Smooth muscle cell (in vitro differentiated cells): ENCODE results near the gene SIKE1. TPM values are rescaled to one million over a fixed set of nuclear protein-coding genes. Genes with fewer than 3 reads are reported as not detected.
"Not testable (repeated sequence)": the region's sequence is repeated elsewhere in the genome, so short reads cannot be mapped to it uniquely, and the experiment has no call there.

Source experiments
- DNase-seq: peaks from one replicate; lab custom pipeline; 2025; ENCODE audit not compliant: unreplicated experiment; lab: John Stamatoyannopoulos, UW
- H2AFZ ChIP-seq: fragments of 200-600 bp; sonication (generic); 2 replicates; pipeline ENCODE4 v1.6.0; 2016; ENCODE audit warnings: antibody characterized with exemption, low read depth, mild to moderate bottlenecking
- H3F3A ChIP-seq: fragments of 200-600 bp; sonication (generic); 2 replicates; pipeline ENCODE4 v1.6.0; 2017; ENCODE audit warnings: antibody characterized with exemption, low read depth
- H3K27ac ChIP-seq: fragments of 200-600 bp; sonication (generic); 2 replicates; pipeline ENCODE4 v1.5.1; 2016; ENCODE audit warnings: low read depth, mild to moderate bottlenecking
- H3K27me3 ChIP-seq: fragments of 200-600 bp; sonication (generic); 2 replicates; pipeline ENCODE4 v1.6.1; 2016; ENCODE audit warnings: low read depth, mild to moderate bottlenecking
- H3K36me3 ChIP-seq: fragments of 200-600 bp; sonication (generic); 2 replicates; pipeline ENCODE4 v1.5.1; 2016; ENCODE audit warnings: low read depth
- H3K4me1 ChIP-seq: fragments of 200-600 bp; sonication (generic); 2 replicates; pipeline ENCODE4 v1.5.1; 2016; ENCODE audit warnings: low read depth
- H3K4me2 ChIP-seq: fragments of 200-600 bp; sonication (generic); 2 replicates; pipeline ENCODE4 v1.6.0; 2016; ENCODE audit warnings: mild to moderate bottlenecking
- H3K4me3 ChIP-seq: fragments of 200-600 bp; sonication (generic); 2 replicates; pipeline ENCODE4 v1.5.1; 2016; ENCODE audit warnings: mild to moderate bottlenecking
- H3K79me2 ChIP-seq: fragments of 200-600 bp; sonication (generic); 2 replicates; pipeline ENCODE4 v1.6.0; 2016; ENCODE audit warnings: low read depth, mild to moderate bottlenecking
- H3K9ac ChIP-seq: fragments of 200-600 bp; sonication (generic); 2 replicates; pipeline ENCODE4 v1.6.0; 2016; ENCODE audit warnings: low read depth
- H3K9me3 ChIP-seq: fragments of 200-600 bp; sonication (generic); replicated peaks from 2 replicates; pipeline ENCODE4 v1.5.1; 2016; ENCODE audit warnings: low read depth
- H4K20me1 ChIP-seq: fragments of 200-600 bp; sonication (generic); 2 replicates; pipeline ENCODE4 v1.6.0; 2016; ENCODE audit warnings: low read depth
- WGBS: methylation state at CpG from one replicate; pipeline ENCODE4 v1.1.7; 2016; ENCODE audit warnings: low lambda C conversion rate; 5-methylcytosine and 5-hydroxymethylcytosine counted together
- polyA plus RNA-seq: library from polyadenylated mRNA; unstranded; fragments of >200 nt; fragmentation: Nextera tagmentation; extraction: Ambion mirVana; gene quantifications from 2 replicates; pipeline ENCODE4 v1.2.1, GENCODE V29; 2016
- total RNA-seq: library from RNA; depleted of rRNA; stranded (reverse); fragments of >200 nt; gene quantifications from 2 replicates; pipeline ENCODE4 v1.2.3, GENCODE V29; 2014
- TF ChIP-seq, protein P1 (sequence below): fragments of 200-600 bp; sonication (generic); IDR thresholded peaks from 2 replicates; pipeline ENCODE4 v1.5.1; 2017; ENCODE audit warnings: borderline replicate concordance, mild to moderate bottlenecking, antibody characterized with exemption; ENCODE audit not compliant: insufficient read depth, poor library complexity, severe bottlenecking

SIKE1 gene
- total RNA-seq (70.5 and 84.4 TPM in 2 replicates), polyA plus RNA-seq (37.0 and 54.8 TPM in 2 replicates)

DNA sequence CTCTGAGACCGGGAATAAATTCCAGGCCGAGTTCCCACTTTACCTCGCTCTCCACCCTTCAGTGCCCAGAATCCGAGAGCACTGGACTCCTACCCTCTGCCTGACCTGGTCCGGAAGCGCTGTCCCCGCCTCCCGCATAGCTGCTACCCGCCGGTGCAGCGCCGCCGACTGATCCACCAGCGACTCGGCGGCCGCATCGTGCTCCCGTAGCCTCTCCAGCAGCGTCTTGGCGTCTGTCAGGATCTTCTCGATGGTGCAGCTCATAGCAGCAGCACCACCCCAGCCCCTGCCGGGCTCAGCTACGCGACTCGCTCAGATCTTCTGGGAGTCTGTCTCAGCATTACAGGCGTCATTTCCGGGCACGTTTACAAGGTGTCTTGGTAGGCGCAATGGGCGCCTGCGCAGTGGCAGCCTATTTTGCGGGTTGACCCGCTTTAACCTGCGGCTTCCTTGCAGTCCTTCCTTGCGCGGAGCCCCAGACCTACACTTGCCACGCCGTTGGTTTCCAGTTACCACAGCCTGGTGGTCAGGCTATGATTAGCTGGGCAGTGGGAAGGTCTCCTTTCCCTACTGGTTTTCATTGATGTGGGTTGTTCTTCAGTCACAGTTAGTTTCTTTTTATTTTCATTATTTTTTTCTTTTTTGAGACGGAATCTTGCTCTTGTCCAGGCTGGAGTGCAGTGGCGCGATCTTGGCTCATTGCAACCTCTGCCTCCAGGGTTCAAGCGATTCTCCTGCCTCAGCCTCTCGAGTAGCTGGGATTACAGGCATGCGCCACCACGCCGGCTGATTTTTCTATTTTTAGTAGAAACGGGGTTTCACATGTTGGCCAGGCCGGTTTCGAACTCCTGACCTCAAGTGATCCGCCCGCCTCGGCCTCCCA, at the start of gene SIKE1:
SIKE1 (minus strand) TSS at position 342 of the 883 bp plus-strand sequence; CDS start at position 264, 78 bp downstream.
- peaks cover 19% of the 10 kb centered on the region for H3K27me3 ChIP-seq
- H3K9me3 ChIP-seq, result no peaks in the 10 kb centered on the region
- peak within 1 kb of the TSS; percentile 75 for H3K27ac ChIP-seq
- H3K4me3 ChIP-seq, result peak within 1 kb of the TSS; percentile 77
- H3K4me1 ChIP-seq, result peaks cover 6% of the 10 kb centered on the region
- H3K79me2 ChIP-seq, result peaks cover 32% of the 10 kb centered on the region
- H3K9ac ChIP-seq, result peak within 1 kb of the TSS; percentile 67
- H2AFZ ChIP-seq, result peak within 1 kb of the TSS; percentile 40
- no peaks in the 10 kb centered on the region for H3F3A ChIP-seq
- 23% methylated on average over 52 of the region's 53 CpGs for WGBS
- H3K4me2 ChIP-seq, result peak within 1 kb of the TSS; percentile 93
- peak; percentile 62 for DNase-seq
- H3K36me3 ChIP-seq, result peaks cover 7% of the 10 kb centered on the region
- TF ChIP-seq, protein P1, sequence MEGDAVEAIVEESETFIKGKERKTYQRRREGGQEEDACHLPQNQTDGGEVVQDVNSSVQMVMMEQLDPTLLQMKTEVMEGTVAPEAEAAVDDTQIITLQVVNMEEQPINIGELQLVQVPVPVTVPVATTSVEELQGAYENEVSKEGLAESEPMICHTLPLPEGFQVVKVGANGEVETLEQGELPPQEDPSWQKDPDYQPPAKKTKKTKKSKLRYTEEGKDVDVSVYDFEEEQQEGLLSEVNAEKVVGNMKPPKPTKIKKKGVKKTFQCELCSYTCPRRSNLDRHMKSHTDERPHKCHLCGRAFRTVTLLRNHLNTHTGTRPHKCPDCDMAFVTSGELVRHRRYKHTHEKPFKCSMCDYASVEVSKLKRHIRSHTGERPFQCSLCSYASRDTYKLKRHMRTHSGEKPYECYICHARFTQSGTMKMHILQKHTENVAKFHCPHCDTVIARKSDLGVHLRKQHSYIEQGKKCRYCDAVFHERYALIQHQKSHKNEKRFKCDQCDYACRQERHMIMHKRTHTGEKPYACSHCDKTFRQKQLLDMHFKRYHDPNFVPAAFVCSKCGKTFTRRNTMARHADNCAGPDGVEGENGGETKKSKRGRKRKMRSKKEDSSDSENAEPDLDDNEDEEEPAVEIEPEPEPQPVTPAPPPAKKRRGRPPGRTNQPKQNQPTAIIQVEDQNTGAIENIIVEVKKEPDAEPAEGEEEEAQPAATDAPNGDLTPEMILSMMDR, result no peak
- H4K20me1 ChIP-seq, result no peaks in the 10 kb centered on the region

DNA sequence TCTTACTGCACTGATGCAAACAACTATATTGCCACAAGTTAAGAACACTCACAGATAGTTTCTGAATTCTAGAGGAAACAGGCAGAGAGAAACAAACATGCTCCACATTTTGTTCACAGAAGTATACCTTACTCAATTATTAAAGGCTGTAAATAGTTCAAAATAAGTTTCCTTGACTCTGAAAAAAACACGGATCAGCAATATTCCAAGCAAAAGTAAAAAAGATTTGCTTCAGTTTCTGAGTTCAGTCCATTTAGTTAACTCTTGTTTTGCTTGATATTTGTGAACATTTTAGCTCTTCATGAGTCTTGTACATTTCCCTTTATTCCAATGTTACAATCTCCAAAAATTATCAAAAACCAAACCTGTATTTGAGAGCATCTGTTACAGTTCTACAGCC, 49.6 kb upstream of the SIKE1 start:
- H3K4me2 ChIP-seq, H3K4me3 ChIP-seq, H3K4me1 ChIP-seq, H3K27ac ChIP-seq, H4K20me1 ChIP-seq, H3K27me3 ChIP-seq, H3K9me3 ChIP-seq, H3K79me2 ChIP-seq, H3F3A ChIP-seq, DNase-seq, H3K36me3 ChIP-seq, H2AFZ ChIP-seq, H3K9ac ChIP-seq: not testable (repeated sequence)
- 82% methylated on average over 1 of the region's 1 CpG for WGBS

DNA sequence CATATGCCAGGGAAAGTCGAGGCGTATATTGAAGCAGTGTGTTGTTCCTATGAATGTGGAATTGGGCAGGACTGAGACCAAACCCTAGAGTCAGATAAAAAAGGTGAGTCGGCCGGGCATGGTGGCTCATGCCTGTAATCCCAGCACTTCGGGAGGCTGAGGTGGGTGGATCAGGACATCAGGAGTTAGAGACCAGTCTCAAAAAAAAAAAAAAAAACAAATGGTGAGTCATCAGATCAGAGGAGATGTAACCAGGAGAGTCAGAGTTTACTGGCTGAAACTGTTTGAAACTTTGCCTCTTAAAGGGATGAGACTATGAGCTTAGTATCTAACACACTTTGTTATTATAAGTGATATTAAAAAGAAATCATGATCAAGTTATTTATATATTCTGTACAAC, 47.8 kb upstream of the SIKE1 start:
- DNase-seq, result no peak
- no peak overlapping the region for H3K9ac ChIP-seq
- no peak overlapping the region for H3K4me3 ChIP-seq
- no peaks in the 10 kb centered on the region for H4K20me1 ChIP-seq
- no peaks in the 10 kb centered on the region for H3K27me3 ChIP-seq
- H3K4me2 ChIP-seq, result no peak overlapping the region
- WGBS, result 69% methylated on average over 5 of the region's 5 CpGs
- H3K36me3 ChIP-seq, result no peaks in the 10 kb centered on the region
- no peaks in the 10 kb centered on the region for H3K79me2 ChIP-seq
- H3K4me1 ChIP-seq, result no peaks in the 10 kb centered on the region
- no peaks in the 10 kb centered on the region for H3F3A ChIP-seq
- no peak overlapping the region for H3K27ac ChIP-seq
- H3K9me3 ChIP-seq, result no peaks in the 10 kb centered on the region
- H2AFZ ChIP-seq, result no peak overlapping the region
- TF ChIP-seq, protein P1, result no peak

DNA sequence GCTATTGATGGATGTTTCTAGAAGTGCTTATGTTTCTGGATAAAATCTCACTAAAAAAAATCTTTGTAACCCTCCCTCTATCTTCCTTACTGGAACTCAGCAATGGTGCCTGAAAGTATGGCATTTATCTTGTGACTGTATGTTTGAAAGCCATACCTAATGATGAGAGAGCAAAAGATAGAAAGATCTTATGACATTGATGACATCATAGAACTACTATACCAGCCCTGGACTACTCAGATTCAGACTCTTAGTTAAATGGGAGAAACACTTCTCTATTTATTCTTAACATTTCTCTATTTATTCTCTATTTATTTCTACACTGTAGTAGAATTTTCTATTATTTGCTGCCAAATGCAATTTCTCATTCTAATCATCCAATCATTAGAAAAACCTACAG, 41.5 kb upstream of the SIKE1 start:
- H3K9me3 ChIP-seq, result no peaks in the 10 kb centered on the region
- no peak overlapping the region for H3K4me2 ChIP-seq
- H4K20me1 ChIP-seq, result no peaks in the 10 kb centered on the region
- no peak overlapping the region for H3K9ac ChIP-seq
- H3K79me2 ChIP-seq, result no peaks in the 10 kb centered on the region
- no peak overlapping the region for H3K27ac ChIP-seq
- no peak overlapping the region for H3K4me3 ChIP-seq
- H3F3A ChIP-seq, result no peaks in the 10 kb centered on the region
- no peaks in the 10 kb centered on the region for H3K4me1 ChIP-seq
- no peaks in the 10 kb centered on the region for H3K36me3 ChIP-seq
- no peak overlapping the region for H2AFZ ChIP-seq
- no peak for DNase-seq
- TF ChIP-seq, protein P1, result no peak
- no peaks in the 10 kb centered on the region for H3K27me3 ChIP-seq
